HG03066 (cell line): Measurements from ENCODE around the gene MCM5.
"Not testable (repeated sequence)": the region's sequence is repeated elsewhere in the genome, so short reads cannot be mapped to it uniquely, and the experiment has no call there.

ENCODE experiments used
- ATAC-seq: cut with Tn5 transposase; IDR thresholded peaks from one replicate; pipeline ENCODE4 v1.9.1; 2021; ENCODE audit warnings: low read depth; ENCODE audit not compliant: unreplicated experiment

MCM5 gene

DNA sequence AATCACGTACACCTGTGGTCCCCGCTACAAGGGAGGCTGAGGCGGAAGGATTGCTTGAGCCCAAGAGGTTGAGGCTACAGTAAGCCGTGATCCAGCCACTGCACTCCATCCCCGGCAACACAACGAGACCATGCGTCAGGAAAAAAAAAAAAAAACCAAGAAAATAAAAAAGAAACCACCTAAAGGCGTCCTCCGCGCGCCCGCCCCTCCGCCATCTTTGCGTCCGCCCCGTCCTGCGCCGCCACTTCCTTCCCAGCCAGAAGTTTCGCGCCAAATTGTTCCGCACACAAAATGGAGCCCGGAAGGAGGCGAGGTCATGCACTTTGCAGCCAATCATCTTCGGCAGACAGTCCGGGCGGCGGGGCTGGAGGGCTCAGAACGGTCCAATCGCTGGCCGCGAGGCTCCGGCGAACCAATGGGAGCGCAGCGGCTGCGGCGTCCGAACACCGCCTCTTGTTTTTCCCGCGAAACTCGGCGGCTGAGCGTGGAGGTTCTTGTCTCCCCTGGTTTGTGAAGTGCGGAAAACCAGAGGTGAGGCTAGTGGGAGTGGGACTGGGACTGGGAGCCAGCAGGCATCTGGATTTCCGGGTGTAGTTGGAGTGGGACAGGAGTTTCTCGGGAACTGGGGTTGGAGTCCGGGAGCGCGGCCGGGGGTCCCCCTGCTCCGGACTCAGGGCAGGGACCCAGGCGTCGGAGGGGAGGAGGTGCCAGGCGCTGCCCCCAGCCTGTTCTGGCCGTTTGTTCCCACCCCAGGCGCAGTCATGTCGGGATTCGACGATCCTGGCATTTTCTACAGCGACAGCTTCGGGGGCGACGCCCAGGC, at the start of gene MCM5:
MCM5 (plus strand) TSS at position 463 of the 823 bp plus-strand sequence; CDS start at position 762, 299 bp downstream.
- ATAC-seq = peak; percentile 98

DNA sequence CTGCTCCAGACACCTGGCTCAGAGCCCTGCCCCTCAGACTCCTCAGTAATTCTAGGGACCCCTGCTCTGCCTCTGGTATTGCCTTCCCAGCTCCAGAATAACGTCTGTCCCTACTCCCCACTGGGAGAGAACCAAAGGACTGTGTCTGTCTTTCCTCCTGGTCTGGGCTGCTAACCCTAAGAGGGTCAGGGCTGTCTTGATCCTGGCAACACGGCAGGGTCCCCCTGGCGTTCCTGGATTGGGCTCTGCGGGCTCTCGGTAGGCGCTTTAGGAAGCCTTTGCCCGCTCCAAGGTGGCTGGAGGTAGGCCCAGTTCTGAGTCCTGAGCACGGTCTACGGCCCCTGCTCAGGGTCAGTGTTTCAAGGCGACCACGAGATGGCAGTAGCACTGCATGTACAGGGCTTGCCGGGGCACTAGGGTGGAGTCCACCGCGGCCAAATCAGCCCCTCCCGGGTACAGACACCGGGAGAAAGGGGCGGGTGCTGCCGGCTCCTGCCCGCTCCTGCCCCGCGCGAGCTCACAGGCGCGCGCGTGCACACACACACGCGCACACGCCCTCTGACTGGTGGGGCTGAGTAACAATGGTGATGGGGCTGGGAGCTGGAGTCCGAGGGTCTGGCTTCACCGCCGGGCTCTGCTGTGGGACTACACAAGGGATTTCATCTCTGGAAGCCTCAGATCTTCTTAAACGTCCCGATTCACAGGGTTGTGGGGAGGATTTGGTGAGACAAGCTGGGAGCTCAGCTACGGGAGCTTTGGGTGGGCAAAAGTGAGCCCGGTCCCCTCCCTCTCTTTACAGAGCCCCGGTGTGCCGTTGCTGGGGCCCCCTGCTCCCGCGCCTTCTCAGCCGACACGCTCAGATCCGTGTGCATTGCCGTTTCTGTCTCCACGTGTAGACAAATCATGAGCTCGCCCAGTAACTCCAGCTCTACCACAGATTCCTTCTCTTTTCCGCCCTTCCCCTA, 49.1 kb upstream of the MCM5 start:
- peak; percentile 73 for ATAC-seq

DNA sequence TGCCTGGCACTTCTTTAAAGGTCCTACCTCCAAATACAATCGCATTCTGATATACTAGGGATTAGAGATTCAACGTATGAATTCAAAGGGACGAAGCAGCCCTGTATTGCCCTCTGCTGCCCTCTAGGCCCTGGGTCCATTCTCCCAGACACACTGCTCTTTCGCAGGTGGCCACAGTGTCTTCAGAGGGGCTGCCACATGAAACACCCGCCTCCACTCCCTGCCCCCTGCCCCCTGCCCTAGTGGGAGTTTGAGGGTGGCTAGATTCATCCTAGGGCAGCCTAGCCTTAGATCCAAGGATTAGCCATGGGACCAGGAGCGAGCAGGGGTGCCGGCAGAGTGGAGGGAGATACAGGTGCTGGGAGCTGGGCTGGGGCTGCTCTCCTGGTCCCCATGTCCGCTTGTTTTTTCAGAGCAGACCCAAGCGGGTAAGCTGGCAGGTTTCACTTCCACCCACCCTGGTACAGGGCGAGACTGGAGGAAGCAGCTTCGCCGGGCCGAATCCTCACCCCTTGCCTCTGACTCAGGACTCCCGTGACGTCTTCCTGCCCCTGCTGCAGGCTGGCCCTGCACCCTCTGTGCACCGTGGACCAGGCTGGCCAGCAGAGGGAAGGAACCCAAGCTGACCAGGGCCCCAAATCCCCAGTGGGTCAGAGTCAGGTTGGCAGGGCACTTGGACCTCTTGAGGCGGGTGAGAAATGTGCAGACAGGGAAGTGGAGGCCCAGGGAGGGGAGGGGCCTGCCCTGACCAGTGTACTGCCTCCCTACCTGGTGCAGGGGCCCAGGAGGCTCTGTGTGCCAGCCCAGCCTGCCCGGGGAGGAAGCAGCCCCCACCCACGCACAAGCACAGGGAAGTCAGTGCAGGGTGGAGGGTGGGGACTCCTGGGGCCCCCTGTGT, 47.5 kb upstream of the MCM5 start:
- ATAC-seq = no peak

DNA sequence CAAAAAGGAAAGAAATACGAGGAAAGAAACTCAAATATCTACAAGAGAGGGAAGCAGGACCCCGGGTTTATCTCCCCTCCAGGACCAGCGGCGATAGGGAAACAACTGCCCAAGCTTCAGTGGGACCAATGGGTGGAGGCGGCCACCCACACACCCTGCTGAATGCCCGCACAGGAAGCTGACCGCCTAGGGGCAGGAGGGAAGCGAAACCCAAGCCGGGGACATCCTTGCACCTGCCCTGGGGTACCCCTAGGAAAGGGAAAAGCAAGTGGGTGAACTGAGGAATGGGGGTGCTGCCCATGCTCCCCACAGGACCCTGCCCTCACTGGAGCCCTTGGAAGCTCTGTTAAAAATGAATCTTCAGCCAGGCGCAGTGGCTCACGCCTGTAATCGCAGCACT, 46.6 kb upstream of the MCM5 start:
- no peak for ATAC-seq

DNA sequence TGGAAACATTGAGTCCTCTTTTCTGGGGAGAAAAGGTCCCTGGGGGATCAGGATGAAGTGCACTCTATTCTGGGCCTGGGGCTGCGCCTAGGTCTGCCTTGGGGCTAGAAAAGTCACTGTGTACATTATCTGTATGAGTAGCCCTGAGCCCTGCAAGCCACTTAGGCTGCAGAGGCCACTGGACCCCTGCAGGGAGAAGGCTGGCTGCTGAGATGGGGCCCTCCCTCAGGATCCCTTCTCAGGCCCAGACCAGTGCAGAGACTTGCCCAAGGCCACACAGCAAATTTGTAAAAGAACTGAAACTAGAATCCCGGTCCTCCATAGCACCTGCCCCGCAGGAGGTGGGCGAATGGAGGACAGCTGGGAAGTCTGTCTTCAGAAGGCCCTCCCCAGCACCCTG, 45.9 kb upstream of the MCM5 start:
- ATAC-seq = no peak

DNA sequence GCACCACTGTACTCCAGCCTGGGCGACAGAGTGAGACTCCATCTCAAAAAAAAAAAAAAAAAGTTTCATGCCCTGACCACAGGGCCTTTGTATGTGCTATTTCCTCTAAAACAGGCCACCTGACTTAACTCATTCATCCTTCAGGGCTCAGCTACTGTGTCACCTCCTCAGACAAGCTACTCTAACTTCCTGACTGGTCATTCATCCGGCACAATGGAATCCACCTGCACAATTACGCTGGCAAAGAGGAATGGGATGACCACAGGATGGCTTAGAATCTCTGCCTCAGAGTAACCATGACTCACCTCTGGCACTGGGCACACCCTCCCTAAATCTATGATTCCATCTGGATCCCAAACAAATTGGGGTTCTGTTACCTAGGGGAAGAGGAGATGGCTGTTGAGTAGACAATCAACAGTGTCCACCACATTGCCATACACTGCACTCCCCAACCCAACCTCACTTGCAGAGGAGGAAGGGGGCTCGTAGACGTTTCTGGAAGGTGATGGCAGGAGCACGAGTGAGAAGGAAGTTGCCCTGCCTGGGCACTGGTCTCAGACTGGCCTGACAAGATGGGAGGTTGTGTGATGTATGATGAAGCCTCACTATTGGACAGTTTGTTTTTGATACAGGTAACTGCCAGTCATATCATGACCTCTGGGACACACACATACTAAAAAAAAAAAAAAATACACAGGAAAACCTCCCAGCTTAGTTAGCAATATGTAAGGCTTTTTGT, 41.9 kb upstream of the MCM5 start:
- no peak for ATAC-seq

DNA sequence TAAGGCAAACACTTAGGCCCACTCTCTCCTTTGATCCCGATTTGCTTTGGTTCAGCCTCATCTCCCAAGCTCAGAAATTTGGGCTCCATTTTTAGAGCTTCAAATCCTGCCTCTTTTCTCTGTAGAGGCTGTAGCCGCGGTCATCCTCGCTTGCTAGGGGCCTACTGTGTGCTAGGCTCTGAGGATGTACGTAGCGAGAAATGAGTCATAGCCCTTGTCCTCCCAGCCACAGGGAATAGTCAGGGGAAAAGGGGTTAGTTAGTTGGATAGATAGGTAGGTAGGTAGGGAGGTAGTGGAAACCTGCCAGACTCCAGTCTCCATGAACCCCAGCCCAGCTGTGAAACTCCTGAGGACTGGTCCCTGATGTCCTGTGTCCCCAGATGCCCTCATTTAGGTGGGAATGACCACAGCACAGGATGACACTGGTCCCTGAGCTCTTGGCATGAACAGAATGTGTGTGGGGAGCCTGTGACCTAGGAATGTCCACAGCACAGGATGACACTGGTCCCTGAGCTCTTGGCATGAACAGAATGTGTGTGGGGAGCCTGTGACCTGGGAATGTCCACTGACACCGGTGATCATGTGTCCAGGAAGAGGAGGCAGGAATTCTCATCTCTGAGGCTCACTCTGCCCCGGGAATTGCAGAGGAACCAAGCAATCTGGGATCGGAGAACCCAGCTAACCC, 40.4 kb upstream of the MCM5 start:
- no peak for ATAC-seq

DNA sequence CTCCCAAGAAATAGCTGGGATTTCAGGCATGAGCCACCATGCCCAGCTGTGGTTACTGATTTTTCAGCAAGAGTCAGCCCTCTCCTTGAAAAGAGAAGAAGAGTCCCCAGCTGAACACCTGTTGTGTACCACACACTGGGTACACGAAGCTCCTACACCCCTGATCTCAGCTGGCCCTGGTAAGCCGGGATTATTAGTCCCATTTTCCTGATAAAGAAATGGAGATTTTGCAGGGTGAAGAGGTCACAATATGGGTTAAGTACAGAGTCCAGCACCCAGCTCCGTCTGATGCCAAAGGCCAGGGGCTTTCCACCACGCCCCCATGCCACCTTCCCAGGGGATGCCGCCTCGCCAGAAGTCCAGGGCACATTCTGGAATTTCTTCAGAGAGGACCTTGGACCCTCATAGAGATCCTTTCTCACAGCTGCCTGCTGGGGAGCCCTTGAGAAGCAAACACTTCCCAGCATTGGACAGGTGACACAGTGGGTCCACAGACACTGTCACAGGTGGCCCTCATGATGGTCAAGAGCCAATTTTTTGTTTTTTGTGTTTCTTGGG, 38.9 kb upstream of the MCM5 start:
- no peak for ATAC-seq

DNA sequence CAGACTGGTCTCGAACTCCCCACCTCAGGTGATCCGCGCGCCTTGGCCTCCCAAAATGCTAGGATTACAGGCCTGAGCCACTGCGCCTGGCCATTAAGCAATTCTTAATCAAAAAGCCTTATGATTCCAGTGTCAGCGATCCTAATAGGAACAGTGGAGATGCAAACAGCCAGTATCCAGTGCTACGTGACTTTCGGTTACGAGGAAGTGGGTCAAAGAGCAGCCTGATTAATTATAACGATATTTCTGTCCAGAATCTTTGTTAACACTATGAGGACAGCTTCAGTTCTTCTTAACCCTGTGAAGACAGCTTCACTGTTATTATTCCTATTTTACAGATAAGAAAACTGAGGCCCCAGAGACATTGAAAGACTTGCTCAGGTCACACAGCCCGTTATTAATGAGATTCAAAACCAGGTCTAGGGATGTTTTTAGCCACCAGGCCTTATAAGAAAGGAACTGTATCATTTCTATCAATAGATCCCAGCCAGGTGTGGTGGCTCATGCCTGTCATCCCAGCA, 36.3 kb upstream of the MCM5 start:
- ATAC-seq = no peak

DNA sequence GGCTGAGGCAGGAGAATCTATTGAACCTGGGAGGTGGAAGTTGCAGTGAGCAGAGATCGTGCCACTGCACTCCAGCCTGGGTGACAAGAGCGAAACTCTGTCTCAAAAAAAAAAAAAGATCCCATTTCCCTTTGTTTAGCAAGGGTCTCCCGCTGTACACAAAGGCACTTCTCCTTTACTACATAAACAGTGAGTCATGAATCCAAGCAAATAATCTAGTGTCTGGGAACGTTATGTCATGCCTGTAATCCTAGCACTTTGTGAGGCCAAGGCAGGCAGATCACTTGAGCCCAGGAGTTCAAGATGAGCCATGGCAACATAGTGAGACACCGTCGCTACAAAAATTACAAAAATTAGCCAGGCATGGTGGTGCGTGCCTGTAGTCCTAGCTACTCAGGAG, 35.7 kb upstream of the MCM5 start:
- ATAC-seq = not testable (repeated sequence)

DNA sequence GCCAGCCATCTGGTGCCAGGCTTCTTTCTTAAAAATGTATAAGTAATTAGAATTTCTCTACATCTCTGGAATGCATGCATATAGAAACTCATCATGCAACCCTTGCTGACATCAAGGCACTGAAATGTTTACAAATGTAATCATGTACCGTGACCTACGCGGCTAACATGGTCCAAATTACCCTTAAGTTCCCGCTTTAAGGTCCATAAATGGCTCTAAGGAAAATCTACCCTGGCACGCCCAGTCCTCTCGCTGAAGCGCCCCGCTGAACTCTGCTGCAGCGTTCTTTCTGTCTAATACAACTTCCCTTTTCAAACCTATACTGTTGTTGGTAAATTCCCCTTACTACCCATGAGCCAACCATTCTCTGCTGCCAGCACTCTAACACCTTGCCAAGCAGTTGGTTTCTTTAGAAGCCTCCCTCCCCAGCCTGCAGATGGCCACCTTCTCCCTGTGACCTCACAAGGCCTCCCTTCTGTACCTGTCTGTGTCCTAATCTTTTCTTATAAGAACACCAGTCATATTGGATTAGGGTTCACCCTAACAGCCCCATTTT, 32.5 kb upstream of the MCM5 start:
- no peak for ATAC-seq

DNA sequence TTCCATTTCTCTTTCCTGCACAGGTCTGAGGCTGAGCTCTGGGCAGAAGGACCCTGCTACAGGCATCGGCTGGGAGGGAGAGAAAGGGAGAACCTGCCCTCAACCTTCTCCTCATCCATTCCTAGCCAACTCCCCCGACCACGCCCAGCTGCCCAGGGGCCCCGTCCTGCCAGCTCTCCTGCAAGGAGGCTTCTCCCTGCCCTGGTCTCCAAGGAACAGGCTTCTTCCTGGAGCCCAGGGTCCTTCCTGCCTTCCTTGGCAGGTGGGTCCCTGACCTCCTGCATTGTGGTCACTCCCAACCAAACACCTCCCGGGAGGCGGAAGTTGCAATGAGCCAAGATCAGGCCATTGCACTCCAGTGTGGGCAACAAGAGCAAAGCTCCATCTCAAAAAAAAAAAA, 31.6 kb upstream of the MCM5 start:
- no peak for ATAC-seq

DNA sequence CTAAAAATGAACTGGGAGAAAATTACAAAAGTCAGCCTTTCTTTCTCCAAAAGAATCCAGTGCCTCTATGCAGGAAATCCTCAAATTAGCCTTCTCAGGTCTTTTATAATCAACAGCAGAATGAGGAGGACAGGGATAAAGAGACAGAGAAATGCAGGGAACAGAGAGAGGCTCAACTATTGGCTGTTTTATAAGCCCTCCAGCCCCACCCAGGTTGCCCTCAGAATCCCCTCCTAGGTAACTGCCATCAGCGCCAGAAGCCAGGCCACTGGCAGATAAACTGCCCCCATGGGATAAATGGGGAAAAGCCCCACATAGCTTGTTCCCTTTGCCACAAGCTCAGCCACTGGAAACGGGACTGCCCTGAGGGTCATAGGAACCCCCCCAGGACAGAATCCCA, 29.9 kb upstream of the MCM5 start:
- no peak for ATAC-seq

DNA sequence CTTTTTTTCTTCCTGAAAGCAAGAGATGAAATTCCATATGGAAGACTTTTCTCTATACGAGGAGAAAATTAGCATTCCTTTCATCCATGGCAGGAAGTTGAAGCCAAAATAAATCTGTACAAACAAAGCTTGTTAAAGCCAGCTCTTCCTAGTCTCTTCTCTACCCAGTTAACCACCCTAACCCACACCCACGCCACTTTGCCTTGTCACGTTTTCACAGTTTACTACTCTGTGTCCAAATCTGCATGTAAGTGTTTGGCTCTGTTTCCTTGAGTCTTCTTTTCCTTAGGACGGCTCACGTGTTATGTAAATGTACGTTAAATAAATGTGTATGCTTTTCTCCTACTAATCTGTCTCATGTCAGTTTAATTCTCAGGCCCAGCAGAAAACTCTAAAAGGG, 26.2 kb upstream of the MCM5 start:
- no peak for ATAC-seq

DNA sequence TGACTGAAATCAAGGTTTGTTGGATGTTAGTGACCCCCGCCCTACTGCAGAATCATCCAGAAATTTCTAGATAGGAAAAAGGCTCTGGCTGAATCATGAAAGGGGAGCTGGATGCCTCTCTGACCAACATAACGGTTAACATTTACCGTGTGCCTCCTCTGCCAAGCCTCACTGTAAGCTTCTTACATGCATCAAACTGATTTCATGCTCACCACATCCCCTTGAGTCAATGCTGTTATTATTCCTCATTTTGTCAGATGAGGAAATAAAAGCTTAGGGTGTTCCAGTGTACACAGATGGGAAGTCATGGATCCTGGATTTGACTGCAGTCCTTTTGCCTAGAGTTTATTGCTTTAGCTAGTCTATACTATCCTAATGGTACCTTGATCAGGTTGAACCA, 24.9 kb upstream of the MCM5 start:
- no peak for ATAC-seq

DNA sequence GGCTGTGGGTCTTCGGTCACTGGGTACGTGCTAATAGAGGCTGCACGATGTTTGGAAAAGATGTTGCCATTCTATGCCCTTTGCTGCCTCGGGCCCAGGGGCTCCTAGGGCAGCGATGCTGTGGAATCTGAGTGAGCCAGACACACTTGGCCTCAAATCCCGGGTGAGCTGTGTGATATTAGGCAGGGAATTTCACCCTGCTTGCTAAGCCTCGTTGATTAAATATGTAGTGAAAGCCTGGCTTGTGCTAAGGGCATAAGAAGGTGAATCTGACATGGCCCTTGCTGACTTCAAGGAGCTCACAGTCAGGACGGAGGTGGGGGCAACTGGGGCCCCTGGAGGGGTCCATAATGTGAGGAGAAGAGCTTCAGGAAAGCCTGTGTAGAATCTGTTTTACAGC, 24.4 kb upstream of the MCM5 start:
- ATAC-seq = no peak

DNA sequence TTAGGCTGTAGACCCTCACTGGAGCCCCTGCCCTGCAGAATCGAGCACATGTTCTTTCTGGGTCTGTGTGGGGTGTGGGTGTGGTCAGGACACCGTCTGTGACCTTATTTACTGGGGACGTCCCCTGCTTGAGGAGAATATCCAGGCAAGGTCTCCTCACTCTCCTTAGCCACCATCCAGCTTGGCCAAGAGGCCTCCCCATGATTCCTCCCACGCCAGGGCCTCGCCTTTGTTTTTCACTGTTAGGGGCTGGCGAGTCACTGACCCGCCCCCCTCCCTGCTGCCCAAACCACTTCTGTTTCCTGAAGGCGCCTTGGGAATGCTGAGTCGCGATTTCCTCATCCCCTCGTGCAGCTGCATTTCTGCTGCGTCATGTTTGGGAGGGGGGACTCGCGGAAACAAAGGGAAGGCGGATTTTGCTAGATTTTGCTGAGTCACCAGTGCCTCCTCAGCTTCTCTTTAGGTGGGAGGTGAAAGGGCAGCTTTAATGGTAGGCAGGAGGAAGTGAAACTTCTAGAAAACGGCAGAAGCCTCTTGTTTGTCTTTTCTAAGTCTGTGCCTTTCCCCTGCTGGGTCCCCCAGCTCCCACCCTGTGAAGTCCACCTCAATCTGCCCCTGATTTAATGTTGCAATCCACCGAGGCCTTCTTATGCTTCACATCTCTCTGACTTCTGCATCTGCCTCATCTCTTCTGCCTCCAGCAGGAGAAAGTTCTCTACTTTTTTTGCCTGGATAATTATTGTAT, 23.0 kb upstream of the MCM5 start:
- peak; percentile 61 for ATAC-seq

DNA sequence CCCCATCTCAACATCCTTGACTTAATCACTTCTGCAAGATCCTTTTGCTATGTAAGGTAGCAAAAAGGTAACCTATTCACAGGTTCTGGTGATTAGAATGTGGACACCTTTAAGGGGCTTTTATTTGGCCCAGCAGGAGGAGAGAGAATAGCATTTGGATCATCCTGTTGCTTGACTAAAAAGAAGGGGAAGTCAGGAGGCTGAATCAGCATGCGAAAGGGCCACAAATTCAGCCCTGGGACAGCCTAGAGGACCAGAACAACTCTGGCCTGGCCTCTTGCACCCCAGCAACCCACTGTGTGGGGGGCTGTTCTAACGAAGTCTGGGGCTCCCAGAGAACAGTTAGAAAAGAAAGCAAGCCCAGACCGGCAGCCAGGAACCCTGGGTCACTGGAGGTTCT, 22.2 kb upstream of the MCM5 start:
- ATAC-seq = no peak
